GM12873 (cell line): Measurements from ENCODE around the gene DIAPH2.

Experiments
- CTCF ChIP-seq: IDR thresholded peaks from 2 replicates; pipeline ENCODE4 v1.5.1; 2012; ENCODE audit warnings: low read depth, mild to moderate bottlenecking, moderate library complexity, low read length, control low read depth; ENCODE audit not compliant: insufficient read depth; ENCODE audit errors: missing control alignments

DIAPH2 gene

GRCh38 chrX:97230948-97231347, 546.3 kb downstream of the DIAPH2 start:
- TF ChIP-seq CTCF = no peak

GRCh38 chrX:97234471-97235081, 549.9 kb downstream of the DIAPH2 start:
- TF ChIP-seq CTCF = no peak

- TF ChIP-seq CTCF = no peak
These were observed 554.0 kb downstream of the DIAPH2 start for GRCh38 chrX:97238632-97239031.

GRCh38 chrX:97252111-97252510, 567.5 kb downstream of the DIAPH2 start:
- no peak for TF ChIP-seq CTCF

- TF ChIP-seq CTCF = no peak
These were observed 576.0 kb downstream of the DIAPH2 start for GRCh38 chrX:97260679-97261078.

GRCh38 chrX:97266406-97267121, 581.9 kb downstream of the DIAPH2 start:
- TF ChIP-seq CTCF = no peak

GRCh38 chrX:97267396-97268181, 582.9 kb downstream of the DIAPH2 start:
- TF ChIP-seq CTCF = no peak
